Sigmoid colon (tissue), 7 donors: ENCODE measurements around the gene NDRG4. TPM values are rescaled to one million over a fixed set of nuclear protein-coding genes. Genes with fewer than 3 reads are reported as not detected.

Experiments
- DNase-seq: peaks from one replicate; pipeline ENCODE4 v3.0.0-alpha.2; 2019
- H3K27ac ChIP-seq, 4 donors: fragments of 200-600 bp; sonication (generic); one replicate each; pipeline ENCODE4 v1.5.1; 2016 to 2019; ENCODE audit warnings: mild to moderate bottlenecking in 1 of 4
- H3K27me3 ChIP-seq, 3 donors: fragments of 200-600 bp; sonication (generic); one replicate each; pipeline ENCODE4 v1.5.1; 2019; ENCODE audit warnings: mild to moderate bottlenecking in 1 of 3
- H3K36me3 ChIP-seq, 4 donors: fragments of 200-600 bp; sonication (generic); one replicate each; pipeline ENCODE4 v1.5.1; 2016 to 2019
- H3K4me1 ChIP-seq, 4 donors: fragments of 200-600 bp; sonication (generic); one replicate each; pipeline ENCODE4 v1.5.1; 2017 to 2019
- H3K4me3 ChIP-seq, 4 donors: fragments of 200-600 bp; sonication (generic); one replicate each; pipeline ENCODE4 v1.5.1; 2017 to 2019; ENCODE audit warnings: mild to moderate bottlenecking in 2 of 4, moderate library complexity in 1 of 4
- H3K9me3 ChIP-seq, 4 donors: fragments of 200-600 bp in 3 of 4; sonication (generic) in 3 of 4; one replicate each; pipeline versions ENCODE4 v1.5.1 to v1.6.1; 2013 to 2019
- EP300 ChIP-seq, 4 donors: sonication (generic); formaldehyde crosslinking; IDR thresholded peaks; one replicate each; pipeline ENCODE4 v1.6.1; 2017; ENCODE audit warnings: antibody characterized with exemption in 4 of 4
- POLR2A ChIP-seq, 2 donors: fragments of 450-650 bp; IDR thresholded peaks; one replicate each; pipeline ENCODE4 v1.6.1; 2016; ENCODE audit warnings: antibody characterized with exemption in 2 of 2, mild to moderate bottlenecking in 2 of 2, moderate library complexity in 2 of 2
- POLR2AphosphoS5 ChIP-seq, 4 donors: sonication (generic); formaldehyde crosslinking; IDR thresholded peaks; one replicate each; pipeline ENCODE4 v1.6.1; 2017; ENCODE audit warnings: antibody characterized with exemption in 4 of 4
- WGBS, 2 donors: extraction: QIAGEN DNeasy Blood & Tissue Kit; methylation state at CpG; one replicate each; pipeline ENCODE4 v1.1.7; 2013; 5-methylcytosine and 5-hydroxymethylcytosine counted together
- intact Hi-C: fragments of 100-400 bp; cut with DNase I; formaldehyde crosslinking; loops from one replicate; pipeline ENCODE4 v1.15.1; 2023
- polyA plus RNA-seq, 3 donors: library from polyadenylated mRNA; stranded (reverse); fragments of 200-250 nt; gene quantifications; one replicate each; pipeline ENCODE4 v1.2.3, GENCODE V29; 2013
- total RNA-seq, 4 donors: library from RNA; depleted of rRNA; stranded (reverse); fragments of >200 nt; gene quantifications; one replicate each; pipeline ENCODE4 v1.1.0, GENCODE V29; 2016
- TF ChIP-seq, protein P1 (sequence below), 4 experiments: fragments of 450-650 bp in 3 of 4; fragments of 200-600 bp in 1 of 4; IDR thresholded peaks; one replicate each; pipeline ENCODE4 v1.5.1; 2016 to 2019; ENCODE audit warnings: antibody characterized with exemption in 4 of 4, mild to moderate bottlenecking in 3 of 4, moderate library complexity in 2 of 4
- donor health status: healthy with polysubstance abuse.
- donor health status: Bipolar disorder and iron deficiency.
- donor health status: healthy.

NDRG4 gene
- total and polyA plus RNA-seq, 7 donors: 3.6 to 21.0 (median 16.6) TPM

DNA sequence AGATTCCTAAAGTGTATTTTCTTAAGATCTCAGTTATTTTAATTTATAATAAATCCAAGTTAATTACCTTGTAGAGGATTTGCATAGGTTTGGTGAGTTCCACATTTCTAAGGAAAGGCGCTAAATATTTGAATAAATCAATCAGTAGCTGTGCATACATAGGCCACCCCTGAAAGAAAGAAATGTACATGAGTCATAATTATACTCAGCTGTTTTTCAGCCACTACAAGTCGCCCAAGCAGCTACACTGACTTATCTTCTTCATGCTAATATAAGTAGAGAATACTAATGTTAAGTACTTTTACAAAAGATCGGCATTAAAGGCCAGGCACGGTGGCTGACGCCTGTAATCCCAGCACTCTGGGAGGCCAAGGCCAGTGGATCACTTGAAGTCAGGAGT lies 30.2 kb downstream of the NDRG4 start:
- TF ChIP-seq, protein P1, sequence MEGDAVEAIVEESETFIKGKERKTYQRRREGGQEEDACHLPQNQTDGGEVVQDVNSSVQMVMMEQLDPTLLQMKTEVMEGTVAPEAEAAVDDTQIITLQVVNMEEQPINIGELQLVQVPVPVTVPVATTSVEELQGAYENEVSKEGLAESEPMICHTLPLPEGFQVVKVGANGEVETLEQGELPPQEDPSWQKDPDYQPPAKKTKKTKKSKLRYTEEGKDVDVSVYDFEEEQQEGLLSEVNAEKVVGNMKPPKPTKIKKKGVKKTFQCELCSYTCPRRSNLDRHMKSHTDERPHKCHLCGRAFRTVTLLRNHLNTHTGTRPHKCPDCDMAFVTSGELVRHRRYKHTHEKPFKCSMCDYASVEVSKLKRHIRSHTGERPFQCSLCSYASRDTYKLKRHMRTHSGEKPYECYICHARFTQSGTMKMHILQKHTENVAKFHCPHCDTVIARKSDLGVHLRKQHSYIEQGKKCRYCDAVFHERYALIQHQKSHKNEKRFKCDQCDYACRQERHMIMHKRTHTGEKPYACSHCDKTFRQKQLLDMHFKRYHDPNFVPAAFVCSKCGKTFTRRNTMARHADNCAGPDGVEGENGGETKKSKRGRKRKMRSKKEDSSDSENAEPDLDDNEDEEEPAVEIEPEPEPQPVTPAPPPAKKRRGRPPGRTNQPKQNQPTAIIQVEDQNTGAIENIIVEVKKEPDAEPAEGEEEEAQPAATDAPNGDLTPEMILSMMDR (IDR thresholded peaks at IDR 0.05): no peak
- TF ChIP-seq POLR2A (IDR thresholded peaks at IDR 0.05) (no peak), EP300 (IDR thresholded peaks at IDR 0.05) (no peak), POLR2AphosphoS5 (IDR thresholded peaks at IDR 0.05) (no peak)
- intact Hi-C loops: no loop called here
- Histone ChIP-seq H3K27me3 (no peaks in the 10 kb centered on the region), H3K4me3 (no peak overlapping the region), H3K36me3 (peaks cover 54 to 100% (median 62%) of the 10 kb centered on the region in 4 donors), H3K4me1 (no peaks in the 10 kb centered on the region), H3K9me3 (no peaks in the 10 kb centered on the region), H3K27ac (no peak overlapping the region)
- whole genome bisulfite sequencing, 2 donors: 94% methylated on average over 5 of the region's 5 CpGs
- no peak for DNase-seq

DNA sequence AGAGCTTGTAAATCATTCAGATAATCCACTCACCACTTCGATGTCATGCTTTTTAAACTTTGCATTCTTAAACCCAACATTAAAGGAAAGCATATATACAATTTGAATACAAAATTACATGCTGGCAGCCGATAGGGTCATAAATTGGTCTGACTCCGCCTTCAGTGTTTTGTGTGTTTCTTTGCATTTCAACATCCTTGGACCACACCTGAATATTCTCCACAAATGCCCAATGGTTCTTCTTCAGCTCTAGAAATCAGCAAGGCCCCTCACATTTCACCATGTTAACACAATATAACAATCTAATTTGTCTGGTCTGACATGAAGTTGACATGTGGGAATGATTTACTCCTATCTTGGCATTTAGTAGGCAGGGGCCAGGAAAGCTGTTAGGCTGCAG lies 32.5 kb downstream of the NDRG4 start:
- intact Hi-C loops: no loop called here
- Histone ChIP-seq H3K9me3 (no peaks in the 10 kb centered on the region), H3K27me3 (no peaks in the 10 kb centered on the region), H3K4me3 (no peak overlapping the region), H3K36me3 (peaks cover 52 to 100% (median 65%) of the 10 kb centered on the region in 4 donors), H3K27ac (no peak overlapping the region), H3K4me1 (no peaks in the 10 kb centered on the region)
- 67 to 87% methylated on average over 3 of the region's 3 CpGs for WGBS, 2 donors
- DNase-seq: no peak
- TF ChIP-seq EP300 (IDR thresholded peaks at IDR 0.05) (no peak), POLR2AphosphoS5 (IDR thresholded peaks at IDR 0.05) (no peak), POLR2A (IDR thresholded peaks at IDR 0.05) (no peak)
- TF ChIP-seq, protein P1 (IDR thresholded peaks at IDR 0.05): no peak

DNA sequence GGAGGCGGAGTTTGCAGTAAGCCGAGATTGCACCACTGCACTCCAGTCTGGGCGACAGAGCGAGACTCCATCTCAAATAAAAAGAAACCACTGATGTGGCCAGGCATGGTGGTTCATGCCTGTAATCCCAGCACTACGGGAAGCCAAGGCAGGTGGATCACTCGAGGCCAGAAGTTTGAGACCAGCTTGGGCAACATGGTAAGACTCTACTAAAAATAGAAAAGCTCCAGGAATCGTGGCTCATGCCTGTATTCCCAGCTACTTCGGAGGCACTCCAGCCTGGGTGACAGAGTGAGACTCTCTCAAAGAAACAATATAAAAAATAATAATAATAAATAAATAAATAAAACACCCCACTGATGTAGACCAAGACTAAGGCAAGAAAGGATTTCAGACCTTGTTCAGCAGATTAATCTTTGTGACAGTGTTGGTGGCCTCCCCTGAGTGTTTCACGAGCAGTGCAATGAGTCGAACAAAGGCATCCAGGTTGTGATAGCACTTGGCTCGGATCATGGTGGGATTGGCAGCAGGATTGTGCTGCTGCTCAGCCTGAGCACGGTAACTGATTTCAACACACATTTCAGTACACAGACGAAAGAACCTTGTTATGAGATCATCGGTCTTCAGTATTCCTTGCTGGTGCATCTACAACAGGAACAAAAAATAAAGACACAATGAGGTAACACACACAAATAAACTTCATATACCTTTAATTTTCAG lies 34.0 kb downstream of the NDRG4 start:
- no peak overlapping the region for H3K27ac ChIP-seq
- no peak for DNase-seq
- TF ChIP-seq POLR2A (IDR thresholded peaks at IDR 0.05) (no peak), EP300 (IDR thresholded peaks at IDR 0.05) (no peak), POLR2AphosphoS5 (IDR thresholded peaks at IDR 0.05) (no peak)
- TF ChIP-seq, protein P1 (IDR thresholded peaks at IDR 0.05): no peak
- intact Hi-C loops: no loop called here
- 95 to 97% methylated on average over 14 of the region's 14 CpGs for WGBS, 2 donors
- H3K4me3 ChIP-seq: no peak overlapping the region
- H3K4me1 ChIP-seq: no peaks in the 10 kb centered on the region
- no peaks in the 10 kb centered on the region for H3K27me3 ChIP-seq
- no peaks in the 10 kb centered on the region for H3K9me3 ChIP-seq
- peaks cover 55 to 100% (median 67%) of the 10 kb centered on the region in 4 donors for H3K36me3 ChIP-seq

DNA sequence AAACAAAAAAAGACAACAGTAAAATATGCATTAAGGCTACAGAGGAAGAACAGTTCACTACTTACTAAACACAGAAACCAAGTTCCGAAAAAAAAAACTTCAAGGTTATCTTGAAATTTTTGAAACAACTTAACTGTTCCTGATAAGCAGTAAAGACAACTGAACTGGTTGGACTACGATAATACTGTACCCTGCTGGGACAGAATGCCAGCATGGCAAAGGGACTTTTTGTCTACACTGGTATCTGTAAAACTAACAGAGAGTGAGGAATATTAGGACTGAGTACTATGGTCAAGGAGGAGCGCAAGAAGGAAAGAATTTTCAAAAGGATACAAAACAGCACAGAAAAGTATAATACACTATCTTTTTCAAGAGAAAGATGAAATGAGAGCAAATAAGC lies 35.2 kb downstream of the NDRG4 start:
- WGBS, 2 donors: 93 to 96% methylated on average over 3 of the region's 3 CpGs
- no peaks in the 10 kb centered on the region for H3K4me1 ChIP-seq
- H3K27ac ChIP-seq: no peak overlapping the region
- no peak for TF ChIP-seq EP300 (IDR thresholded peaks at IDR 0.05)
- no peak for TF ChIP-seq POLR2A (IDR thresholded peaks at IDR 0.05)
- no peak for TF ChIP-seq POLR2AphosphoS5 (IDR thresholded peaks at IDR 0.05)
- TF ChIP-seq, protein P1 (IDR thresholded peaks at IDR 0.05): no peak
- H3K9me3 ChIP-seq: no peaks in the 10 kb centered on the region
- H3K4me3 ChIP-seq: no peak overlapping the region
- no peak for DNase-seq
- H3K36me3 ChIP-seq: peaks cover 55 to 100% (median 72%) of the 10 kb centered on the region in 4 donors
- intact Hi-C loops: no loop called here
- no peaks in the 10 kb centered on the region for H3K27me3 ChIP-seq
